Measurements from ENCODE around the gene RARRES2. TPM values are rescaled to one million over a fixed set of nuclear protein-coding genes. Genes with fewer than 3 reads are reported as not detected.

RARRES2 gene
- total RNA-seq, 4 donors from 2014 or later = 84.2 to 124 (median 102) TPM

- intact Hi-C loops (cut with DNase I; ENCODE audit: low total_unique reads) (no loop called here), in situ Hi-C loops (cut with MboI; ENCODE audit: low pct_ligation_motif_present in 1 of 4, low pct_unique_long_range_greater_than_20kb in 1 of 4, low sequenced_read_pairs in 3 of 4) (no loop called here)
- Histone ChIP-seq H3K9me3 (no peaks in the 10 kb centered on the region), H3K4me1 (peaks cover 28 to 88% (median 76%) of the 10 kb centered on the region in 4 donors), H3K27ac (peak overlapping the region; percentile 93 to 99 (median 97)), H3K27me3 (no peaks in the 10 kb centered on the region), H3K36me3 (no peaks in the 10 kb centered on the region), H3K4me3 (no peak overlapping the region)
- no peak for TF ChIP-seq EP300 (IDR thresholded peaks at IDR 0.05; ENCODE audit: low read depth)
- TF ChIP-seq POLR2A (IDR thresholded peaks at IDR 0.05) = peak; percentile 22
- no peak for TF ChIP-seq CTCF (IDR thresholded peaks at IDR 0.05)
- TF ChIP-seq POLR2AphosphoS5 (IDR thresholded peaks at IDR 0.05) = peak in 1 of 3 donors; percentile 27
- DNase-seq = peak; percentile 60
- WGBS, 2 donors (ENCODE audit: low coverage in 1 of 2) = 34 to 43% methylated on average over 4 of the region's 4 CpGs
These were observed 36.2 kb upstream of the RARRES2 start for GRCh38 chr7:150377635-150378034.

- H3K27me3 ChIP-seq = no peaks in the 10 kb centered on the region
- H3K4me1 ChIP-seq = peaks cover 25 to 88% (median 76%) of the 10 kb centered on the region in 4 donors
- no peak for DNase-seq
- peak overlapping the region; percentile 93 to 99 (median 97) for H3K27ac ChIP-seq
- no peak for TF ChIP-seq POLR2AphosphoS5 (IDR thresholded peaks at IDR 0.05)
- TF ChIP-seq CTCF (IDR thresholded peaks at IDR 0.05) = no peak
- TF ChIP-seq POLR2A (IDR thresholded peaks at IDR 0.05) = no peak
- TF ChIP-seq EP300 (IDR thresholded peaks at IDR 0.05; ENCODE audit: low read depth) = no peak
- in situ Hi-C loops (cut with MboI; ENCODE audit: low pct_ligation_motif_present in 1 of 4, low pct_unique_long_range_greater_than_20kb in 1 of 4, low sequenced_read_pairs in 3 of 4) = no loop called here
- 16 to 31% methylated on average over 3 of the region's 3 CpGs for WGBS, 2 donors (ENCODE audit: low coverage in 1 of 2)
- no peaks in the 10 kb centered on the region for H3K9me3 ChIP-seq
- intact Hi-C loops (cut with DNase I; ENCODE audit: low total_unique reads) = no loop called here
- H3K4me3 ChIP-seq = no peak overlapping the region
- H3K36me3 ChIP-seq = no peaks in the 10 kb centered on the region
These were observed 35.8 kb upstream of the RARRES2 start for GRCh38 chr7:150377196-150377595.

- in situ Hi-C loops (cut with MboI; ENCODE audit: low pct_ligation_motif_present in 1 of 4, low pct_unique_long_range_greater_than_20kb in 1 of 4, low sequenced_read_pairs in 3 of 4) (no loop called here), intact Hi-C loops (cut with DNase I; ENCODE audit: low total_unique reads) (no loop called here)
- WGBS, 2 donors (ENCODE audit: low coverage in 1 of 2) = 43 to 48% methylated on average over 3 to 6 of the region's 6 CpGs
- TF ChIP-seq EP300 (IDR thresholded peaks at IDR 0.05; ENCODE audit: low read depth) (no peak), POLR2A (IDR thresholded peaks at IDR 0.05) (no peak), CTCF (IDR thresholded peaks at IDR 0.05) (no peak), POLR2AphosphoS5 (IDR thresholded peaks at IDR 0.05) (no peak)
- Histone ChIP-seq H3K27me3 (no peaks in the 10 kb centered on the region), H3K4me1 (peaks cover 21 to 88% (median 76%) of the 10 kb centered on the region in 4 donors), H3K4me3 (no peak overlapping the region), H3K27ac (peak overlapping the region; percentile 93 to 99 (median 97)), H3K9me3 (no peaks in the 10 kb centered on the region), H3K36me3 (no peaks in the 10 kb centered on the region)
- no peak for DNase-seq
These were observed 35.1 kb upstream of the RARRES2 start for GRCh38 chr7:150376560-150376959.

GRCh38 chr7:150375662-150376521 lies 34.5 kb upstream of the RARRES2 start:
- intact Hi-C loops (cut with DNase I; ENCODE audit: low total_unique reads) = no loop called here
- 51 to 72% methylated on average over 5 to 10 of the region's 10 CpGs for WGBS, 2 donors (ENCODE audit: low coverage in 1 of 2)
- TF ChIP-seq POLR2AphosphoS5 (IDR thresholded peaks at IDR 0.05) (peak in 1 of 3 donors; percentile 32), POLR2A (IDR thresholded peaks at IDR 0.05) (no peak)

More at GRCh38 chr7:150375662-150376521, 34.5 kb upstream of the RARRES2 start:
- Histone ChIP-seq H3K4me3 (no peak overlapping the region), H3K9me3 (no peaks in the 10 kb centered on the region), H3K36me3 (no peaks in the 10 kb centered on the region), H3K4me1 (peaks cover 23 to 88% (median 76%) of the 10 kb centered on the region in 4 donors), H3K27me3 (no peaks in the 10 kb centered on the region), H3K27ac (peak overlapping the region; percentile 93 to 99 (median 97))
- in situ Hi-C loops (cut with MboI; ENCODE audit: low pct_ligation_motif_present in 1 of 4, low pct_unique_long_range_greater_than_20kb in 1 of 4, low sequenced_read_pairs in 3 of 4) = no loop called here
- DNase-seq = peak; percentile 46
